Nucleus accumbens (tissue), 56 donors: ENCODE data around the gene GRK3.

Experiments
- DNase-seq, 56 donors: peaks; one replicate each; lab custom pipeline; 2025; lab: John Stamatoyannopoulos, UW

Gene GRK3

DNA sequence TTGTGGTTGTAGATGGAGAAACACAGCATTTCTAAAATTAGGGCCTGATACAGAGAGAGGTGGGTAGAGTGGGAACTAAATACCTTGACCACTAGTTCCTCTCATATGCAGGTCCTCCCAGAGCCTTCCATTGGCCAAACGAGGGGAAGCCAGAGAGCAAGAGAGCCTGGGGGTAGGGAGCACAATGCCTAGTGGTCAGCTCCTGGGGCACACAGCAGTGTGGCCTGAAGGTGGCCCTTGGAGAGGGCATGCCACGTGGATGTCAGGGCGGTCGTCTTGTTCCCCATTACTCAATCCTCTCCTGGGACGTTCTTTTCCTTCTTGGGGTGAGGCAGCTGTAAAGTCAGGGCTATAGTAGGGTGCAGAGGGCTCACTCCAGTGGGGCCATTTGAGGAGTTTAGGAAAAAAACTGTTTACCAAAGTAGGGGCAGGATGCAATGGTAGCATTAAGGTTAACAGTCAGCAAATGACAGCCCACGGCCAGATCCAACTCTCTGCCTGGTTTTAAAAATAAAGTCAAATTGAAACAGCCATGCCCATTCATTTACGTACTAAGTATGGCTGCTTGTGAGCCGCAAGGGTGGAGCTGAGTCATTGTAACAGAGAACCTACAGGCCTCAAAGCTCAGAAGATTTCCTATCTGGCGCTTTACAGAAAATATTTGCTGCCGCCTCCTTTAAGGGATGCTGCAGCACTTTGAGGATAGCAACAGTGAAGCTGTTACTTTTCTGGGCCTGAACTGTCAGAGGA is 185.1 kb downstream of the GRK3 start:
- no peak for DNase-seq

DNA sequence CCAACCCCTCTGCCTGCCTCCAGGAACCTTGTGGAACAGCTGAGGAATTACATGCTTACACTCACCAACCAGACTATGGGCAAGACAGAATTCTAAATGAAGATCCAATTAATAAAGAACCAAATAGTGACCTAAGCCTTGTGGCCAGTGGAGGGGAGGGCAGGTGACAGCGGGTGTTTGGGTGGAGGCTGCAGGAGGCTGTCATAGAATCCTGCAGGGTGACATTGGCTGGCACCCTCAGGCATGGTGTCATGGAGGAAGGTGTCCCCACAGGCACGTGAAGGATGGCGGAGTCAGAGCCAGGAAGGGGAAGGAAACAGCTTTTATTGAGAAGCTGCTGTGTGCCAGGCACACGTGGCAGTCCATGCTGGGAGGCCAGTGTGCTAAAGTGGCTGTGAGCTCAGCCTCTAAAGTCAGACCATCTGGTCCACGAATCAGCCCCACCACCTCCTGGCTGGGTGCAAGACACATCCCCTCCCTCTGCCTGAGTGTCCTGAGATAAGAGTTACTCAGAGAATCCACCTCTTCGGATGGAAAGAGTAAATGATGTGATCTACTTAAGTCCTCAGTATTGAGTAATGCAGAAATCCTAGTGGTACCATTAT is 186.2 kb downstream of the GRK3 start:
- DNase-seq: no peak

DNA sequence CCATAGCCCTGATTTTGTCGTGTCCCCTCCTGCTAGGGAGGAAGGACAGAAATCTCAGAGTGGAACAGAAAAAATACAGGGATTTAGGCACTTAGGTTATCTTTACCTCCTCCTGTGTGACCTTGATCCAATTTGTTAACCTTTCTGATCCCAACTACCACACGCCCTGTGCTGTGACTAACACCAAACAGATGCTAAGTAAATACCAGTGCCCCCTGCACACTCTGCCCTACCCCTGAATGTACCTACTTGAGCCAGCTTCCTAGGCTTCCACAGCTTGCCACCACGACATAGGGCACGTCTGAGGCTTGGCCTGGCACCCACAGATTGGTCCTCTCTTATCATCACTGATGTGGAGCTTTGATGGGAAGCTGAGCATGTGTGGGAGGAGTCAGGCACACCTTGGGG is 186.7 kb downstream of the GRK3 start:
- DNase-seq: no peak

DNA sequence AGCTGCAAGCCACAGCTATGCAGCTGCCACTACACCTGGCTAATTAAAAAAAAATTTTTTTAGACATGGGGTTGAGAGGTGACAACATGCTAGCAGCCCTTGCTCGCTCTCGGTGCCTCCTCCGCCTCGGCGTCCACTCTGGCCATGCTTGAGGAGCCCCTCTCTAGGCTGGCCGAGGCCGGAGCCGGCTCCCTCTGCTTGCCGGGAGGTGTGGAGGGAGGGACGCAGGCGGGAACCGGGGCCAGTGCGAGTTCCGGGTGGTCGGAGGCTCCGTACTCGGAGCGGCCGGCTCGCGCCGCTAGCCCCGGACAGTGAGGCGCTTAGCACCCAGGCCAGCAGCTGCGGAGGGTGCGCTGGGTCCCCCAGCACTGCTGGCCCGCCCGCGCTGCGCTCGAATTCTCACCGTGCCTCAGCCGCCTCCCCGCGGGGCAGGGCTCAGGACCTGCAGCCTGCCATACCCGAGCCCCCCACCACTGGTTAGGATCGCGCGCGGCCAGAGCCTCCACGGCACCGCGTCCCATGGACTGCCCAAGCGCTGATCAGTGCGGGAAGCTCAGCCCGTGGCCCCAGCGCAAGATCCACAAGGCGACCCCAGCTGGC is 188.2 kb downstream of the GRK3 start:
- DNase-seq: no peak

DNA sequence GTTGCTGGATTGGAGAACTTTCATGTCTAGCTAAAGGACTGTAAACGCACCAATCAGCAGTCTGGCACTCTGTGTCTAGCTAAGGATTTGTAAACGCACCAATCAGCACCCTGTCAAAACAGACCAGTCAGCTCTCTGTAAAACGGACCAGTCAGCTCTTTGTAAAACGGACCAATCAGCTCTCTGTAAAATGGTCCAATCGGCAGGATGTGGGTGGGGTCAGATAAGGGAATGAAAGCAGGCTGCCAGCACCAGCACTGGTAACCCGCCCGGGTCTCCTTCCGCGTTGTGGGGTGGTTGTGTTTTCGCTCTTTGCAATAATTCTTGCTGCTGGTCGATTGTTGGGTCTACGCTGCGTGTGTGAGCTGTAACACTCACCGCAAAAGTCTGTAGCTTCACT is 188.8 kb downstream of the GRK3 start:
- no peak for DNase-seq

DNA sequence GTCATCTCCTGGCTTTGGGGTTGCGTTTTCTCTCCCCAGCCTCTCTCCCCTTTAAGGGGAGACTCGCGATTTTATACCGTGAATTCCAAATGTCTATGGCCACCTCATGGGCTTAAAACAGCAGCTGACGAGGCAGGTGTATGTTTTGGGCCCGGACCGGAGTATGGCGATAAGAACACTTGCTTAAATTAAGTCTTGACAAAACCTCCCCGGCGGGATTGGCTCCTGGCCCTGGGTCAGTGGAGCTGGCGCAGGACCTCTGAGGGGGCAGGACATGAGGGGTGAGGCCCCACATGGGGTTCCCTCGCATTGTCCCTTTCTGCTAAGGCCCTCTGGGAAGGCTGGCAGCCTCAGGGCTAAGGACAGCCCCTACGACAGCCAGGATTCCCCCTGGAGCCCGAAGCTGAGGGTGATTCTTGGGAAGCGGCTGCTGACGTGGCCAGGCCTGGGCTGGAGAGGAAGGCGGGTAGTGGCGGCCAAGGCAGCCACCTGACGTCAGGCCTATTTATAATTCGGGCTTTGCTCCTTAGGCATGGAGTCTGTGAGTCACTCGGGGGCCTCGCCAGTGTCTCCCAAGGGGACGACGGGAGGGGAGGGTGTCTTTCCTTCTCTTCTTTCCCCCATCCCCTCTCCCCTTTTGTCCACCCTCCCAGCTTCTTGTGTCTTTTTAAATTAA is 190.2 kb downstream of the GRK3 start:
- no peak for DNase-seq

DNA sequence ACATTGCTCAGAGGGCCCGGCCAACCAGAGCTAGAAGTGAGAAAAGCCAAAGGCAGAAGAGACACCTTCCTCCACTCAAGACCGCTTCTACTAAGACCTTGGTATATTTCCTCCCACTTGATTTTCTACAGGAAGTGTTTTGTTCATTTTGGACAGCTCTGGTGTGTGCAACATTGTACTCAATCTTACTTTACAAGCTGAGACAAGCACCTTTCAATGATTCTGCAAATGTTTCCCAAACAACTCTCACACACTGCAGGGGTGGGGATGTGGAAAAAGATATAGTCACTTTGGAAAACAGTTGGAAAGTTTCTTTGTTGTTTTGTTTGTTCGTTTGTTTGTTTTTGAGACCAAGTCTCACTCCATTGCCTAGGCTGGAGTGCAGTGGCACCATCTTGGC is 193.2 kb downstream of the GRK3 start:
- no peak for DNase-seq

DNA sequence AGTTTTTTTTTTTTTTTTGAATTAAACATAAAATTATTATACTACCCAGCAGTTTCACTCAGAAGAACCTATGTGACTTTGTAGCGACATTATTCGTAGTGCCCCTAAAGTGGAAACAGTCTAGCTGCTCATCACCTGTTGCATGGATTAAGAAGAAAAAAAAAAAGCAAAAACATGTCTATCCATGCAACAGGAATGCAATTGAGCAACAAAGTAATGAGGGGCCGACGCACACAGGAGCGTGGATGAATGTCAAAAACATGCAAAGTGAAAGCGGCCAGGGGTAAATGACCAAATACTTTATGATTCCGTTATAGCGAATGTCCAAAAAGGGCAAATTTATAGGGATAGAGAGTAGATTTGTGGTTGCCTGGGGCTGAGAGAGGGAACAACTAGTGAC is 193.8 kb downstream of the GRK3 start:
- no peak for DNase-seq

DNA sequence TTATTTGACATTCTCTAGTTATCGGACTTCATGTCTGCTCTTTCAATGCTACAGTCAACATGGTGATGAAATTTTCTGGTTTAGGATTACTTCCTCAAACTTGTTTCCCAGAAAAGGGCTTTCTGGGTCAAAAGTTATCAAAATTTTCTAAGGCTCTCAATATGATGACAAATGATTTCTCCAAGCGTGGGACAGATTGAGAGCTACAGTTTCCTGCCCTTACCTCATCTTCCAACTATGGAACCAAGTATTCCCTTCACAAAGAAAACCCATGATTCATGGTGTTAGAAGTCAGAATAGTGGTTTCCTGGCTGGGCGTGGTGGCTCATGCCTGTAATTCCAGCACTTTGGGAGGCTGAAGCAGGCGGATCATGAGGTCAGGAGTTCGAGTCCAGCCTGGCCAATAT is 195.4 kb downstream of the GRK3 start:
- DNase-seq: no peak

DNA sequence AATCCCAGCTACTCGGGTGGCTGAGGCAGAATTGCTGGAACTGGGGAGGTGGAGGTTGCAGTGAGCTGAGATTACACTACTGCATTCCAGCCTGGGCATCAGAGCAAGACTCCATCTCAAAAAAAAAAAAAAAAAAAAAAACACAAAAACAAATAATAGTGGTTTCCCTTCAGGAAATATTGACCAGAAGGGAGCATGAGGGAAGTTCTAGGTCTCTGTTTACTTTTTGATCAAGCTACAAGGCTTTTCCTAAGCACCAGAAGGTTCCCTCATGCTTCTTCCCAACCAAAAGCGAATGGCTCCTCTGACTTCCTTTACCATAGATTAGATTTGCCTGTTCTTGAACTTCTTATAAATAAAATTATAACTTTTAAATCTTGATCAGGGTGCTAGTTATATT is 195.8 kb downstream of the GRK3 start:
- no peak for DNase-seq

DNA sequence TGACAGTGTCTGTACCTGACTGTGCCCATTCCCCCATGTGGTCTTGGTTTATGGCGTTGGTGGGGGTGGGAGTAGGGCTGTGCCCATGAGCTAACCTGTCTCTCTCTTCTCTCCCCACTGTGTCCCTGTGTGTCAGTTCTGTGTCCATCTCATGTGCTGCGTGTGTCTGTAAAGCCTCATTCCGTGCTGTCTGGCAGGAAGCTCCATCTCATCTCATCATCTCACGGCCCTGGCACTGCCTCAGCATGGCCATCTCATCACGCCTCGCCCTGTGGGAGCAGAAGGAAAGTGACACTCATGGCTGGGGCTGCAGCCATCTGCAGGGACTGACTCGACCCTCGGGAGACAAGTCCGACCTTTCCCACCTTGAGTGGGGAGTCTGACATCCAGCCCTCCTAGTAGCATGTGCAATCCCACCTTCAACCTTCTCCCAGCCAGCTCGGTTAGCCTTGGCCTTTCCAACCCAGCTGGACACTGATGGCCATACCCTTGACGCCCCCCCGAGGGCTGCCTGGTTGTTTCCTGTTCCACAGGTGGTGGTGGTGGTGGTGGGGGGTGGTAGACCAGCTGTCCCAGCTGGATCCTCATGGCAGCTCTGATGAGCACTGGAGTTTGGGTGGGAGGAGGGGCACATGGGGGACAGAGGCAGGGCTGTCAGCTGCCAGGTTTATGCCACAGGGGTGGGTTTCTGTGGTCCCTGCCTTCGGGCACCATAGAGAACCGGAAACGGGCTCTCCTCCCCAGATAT is 196.5 kb downstream of the GRK3 start:
- no peak for DNase-seq

DNA sequence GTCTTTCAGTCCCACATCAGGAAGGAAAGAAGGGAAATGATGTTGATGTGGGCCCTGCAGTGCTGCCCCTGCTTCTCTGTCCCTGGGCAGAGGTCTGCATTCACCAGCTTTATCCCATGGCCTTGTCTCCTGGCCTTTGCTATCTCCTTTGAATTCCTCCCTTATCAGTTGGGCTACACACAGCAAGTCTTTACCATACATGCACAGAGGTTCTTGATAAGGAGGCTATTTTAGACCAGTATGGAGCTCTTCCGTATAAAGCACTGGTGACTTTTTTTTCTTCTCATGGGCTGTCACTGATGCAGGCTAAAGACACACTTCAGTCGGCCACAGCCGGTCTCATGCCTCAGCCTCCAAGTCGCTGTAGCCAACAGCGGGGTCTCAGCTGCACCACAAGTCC is 197.7 kb downstream of the GRK3 start:
- DNase-seq: no peak

DNA sequence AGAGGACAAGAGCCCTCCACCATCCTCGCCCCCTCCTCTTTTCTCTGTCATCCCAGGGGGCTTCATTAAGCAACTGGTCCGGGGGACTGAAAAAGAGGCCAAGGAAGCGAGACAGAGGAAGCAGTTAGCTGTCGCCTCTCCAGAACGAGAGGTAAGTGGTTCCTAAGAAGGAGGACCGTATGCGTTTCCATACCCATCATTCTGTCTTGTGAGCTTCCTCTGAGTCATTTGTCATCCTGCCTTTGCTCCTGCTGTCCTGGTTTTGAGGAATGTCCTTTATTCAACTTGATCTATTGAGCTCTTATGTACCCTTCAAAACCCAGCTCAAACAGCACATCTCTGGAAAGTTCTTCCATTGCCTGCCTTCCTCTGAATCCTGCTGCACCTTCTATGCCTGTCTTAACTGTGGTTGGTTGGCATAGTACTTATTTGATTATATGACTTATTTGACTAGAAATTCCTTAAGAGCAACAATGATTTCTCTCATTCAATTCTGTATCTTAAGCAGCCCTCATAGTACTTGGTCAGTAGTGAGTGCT is 198.8 kb downstream of the GRK3 start:
- no peak for DNase-seq

DNA sequence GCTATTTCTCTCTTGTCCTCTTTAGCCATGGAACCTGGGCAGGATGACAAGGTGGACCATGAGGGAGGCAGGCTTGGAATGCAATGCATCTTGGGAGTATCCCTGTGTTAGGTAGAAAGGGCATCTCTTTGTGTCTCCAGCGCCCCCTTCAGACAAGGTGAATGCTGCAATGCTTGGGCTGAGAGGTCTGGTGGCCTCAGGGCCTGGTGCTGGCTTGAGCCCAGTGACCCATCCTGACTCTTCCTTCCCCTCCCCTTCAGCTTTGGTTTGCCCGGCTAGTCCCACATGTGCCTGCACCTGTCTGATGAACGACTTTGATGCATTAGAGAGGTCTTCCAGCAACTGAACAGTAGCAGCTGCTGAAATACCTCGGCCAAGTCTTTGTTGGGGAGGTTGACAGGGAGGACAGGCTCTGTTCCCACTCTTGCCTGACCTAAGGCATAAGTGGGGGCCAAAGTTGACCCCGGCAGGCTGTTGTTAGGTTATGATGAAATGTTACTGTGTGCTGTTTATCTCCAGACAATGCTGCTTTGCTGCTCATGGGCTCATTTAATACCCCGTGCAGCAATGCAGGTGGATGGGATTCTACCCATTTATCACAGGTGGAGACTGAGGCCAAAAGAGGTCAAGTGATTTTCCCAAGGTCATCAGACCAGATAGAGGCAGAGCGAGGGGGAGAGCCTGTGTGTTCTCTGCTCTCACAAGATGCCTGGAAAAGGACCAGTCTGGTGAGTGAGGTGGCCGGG is 200.0 kb downstream of the GRK3 start:
- no peak for DNase-seq

DNA sequence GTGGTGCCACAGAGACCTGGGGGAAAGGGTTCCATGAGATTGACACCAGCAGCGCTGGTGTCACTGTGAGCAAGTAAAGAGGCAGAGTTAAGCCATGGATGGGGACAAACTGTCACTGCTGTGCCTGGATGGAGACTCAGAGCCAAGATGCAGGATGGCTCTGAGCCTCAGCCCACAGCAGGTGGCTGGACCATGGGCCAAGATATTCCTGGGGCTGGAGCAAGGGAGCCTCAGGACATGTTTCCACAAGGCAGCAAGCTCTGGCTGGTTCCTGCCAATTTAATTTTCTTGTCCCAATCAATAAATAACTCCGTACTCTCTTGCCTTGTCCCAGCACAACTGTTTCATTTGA is 200.5 kb downstream of the GRK3 start:
- no peak for DNase-seq

DNA sequence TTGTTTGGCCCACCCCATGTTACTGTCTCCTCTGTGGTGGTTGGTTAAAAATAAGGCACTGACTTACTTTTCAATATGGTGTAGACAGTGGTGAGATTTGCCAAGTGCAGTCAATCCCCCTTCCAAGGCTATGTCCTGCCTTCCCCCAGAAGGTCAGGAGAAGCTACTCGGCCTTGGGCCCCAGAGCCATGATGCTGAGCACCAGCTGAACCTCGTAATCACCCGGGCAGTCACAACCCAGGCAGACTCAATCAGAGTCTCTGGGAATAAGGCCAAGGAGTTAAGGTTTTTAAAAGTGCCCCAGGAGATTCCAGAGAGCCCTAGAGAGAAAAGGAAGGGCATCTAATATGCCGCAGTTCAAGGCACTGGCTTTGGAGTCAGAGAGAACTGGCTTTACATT is 201.3 kb downstream of the GRK3 start:
- no peak for DNase-seq

DNA sequence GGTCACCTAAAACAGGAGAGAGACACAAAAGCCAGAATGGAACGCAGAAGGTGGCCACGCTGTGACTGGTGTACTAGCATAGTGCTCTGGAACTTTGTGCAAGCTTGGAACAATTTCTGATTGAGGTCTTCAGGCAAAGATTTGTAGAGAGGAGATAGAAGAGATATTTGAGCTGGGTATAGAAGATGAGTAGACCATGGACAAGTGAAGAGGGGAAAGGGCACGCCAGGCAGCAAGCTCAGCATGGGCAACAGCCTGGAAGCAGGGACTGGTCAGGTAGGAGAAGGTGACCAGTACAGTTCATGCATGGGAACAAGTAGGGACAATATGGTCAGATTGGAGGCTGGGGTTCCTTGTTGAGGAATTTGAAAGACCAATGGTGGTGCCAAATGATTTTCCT is 201.9 kb downstream of the GRK3 start:
- DNase-seq: no peak

DNA sequence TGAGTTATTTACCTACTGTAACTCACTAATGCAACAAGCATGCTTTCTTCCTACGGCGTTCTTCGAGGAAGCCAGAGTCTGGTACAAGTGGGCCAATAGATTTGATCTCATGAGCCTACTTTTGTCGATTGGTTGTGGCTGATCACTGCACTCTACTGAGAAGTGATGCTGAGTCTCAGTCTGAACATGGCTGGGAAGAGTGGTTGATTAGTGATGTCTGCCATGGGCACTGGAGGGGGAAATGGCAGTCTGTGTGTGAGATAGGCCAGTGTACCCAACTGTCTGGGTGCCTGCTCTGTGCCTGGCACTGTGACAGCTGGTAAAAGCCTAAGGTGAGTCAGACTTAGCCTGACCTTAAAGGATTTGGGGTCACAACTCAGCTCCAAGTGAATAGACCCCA is 205.9 kb downstream of the GRK3 start:
- DNase-seq: no peak

DNA sequence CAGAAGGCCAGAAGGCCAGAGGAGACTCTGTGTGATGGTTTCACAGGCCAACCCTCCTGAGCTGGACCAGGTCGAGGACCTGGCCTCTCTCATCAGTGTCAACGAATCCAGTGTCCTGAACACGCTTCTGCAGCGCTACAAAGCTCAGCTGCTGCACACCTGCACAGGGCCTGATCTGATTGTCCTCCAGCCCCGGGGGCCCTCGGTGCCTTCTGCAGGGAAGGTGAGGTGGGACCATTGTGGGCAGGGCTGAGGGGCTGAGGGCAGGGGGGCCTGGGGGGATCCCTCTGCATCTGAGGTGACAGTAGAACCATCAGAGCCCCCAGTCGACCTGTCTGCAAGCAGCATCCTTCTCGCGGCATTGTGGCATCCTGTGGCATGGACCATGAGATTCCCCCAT is 207.8 kb downstream of the GRK3 start:
- no peak for DNase-seq

DNA sequence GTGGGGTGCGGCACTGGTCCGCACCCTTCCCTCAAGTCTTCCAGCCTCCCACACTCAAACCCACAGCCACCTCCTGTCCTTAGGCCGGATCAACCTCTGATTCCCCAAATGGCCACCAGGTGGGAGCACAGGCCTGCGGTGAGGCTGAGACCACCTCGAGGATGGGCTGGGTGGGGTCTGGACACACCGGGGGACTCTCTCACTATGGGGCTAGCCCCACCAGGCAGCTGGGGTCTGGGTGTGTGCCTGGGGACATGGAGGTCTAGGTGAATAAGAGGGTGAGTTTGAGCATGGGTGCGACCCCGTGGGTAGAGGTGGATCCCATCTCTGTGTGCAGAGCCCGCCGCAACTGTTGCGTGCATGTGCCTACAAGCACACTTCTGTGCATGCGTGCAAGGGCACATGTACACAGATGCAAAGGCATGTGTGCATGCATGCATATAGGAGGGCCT is 210.1 kb downstream of the GRK3 start:
- peak in 10 of 56 donors; percentile 3 to 39 (median 15) for DNase-seq
